IMR-90 (cell line): ENCODE results near the gene NREP. TPM values are rescaled to one million over a fixed set of nuclear protein-coding genes. Genes with fewer than 3 reads are reported as not detected.
A peak's percentile ranks its signal among the peaks of the same experiment; 100 is the strongest.

Source experiments
- ATAC-seq: fragments of 200-7000 bp; cut with Tn5 transposase; 2 replicates; pipeline ENCODE4 v1.9.1; 2020; ENCODE audit warnings: low read depth, mild to moderate bottlenecking, moderate library complexity
- BruUV-seq: library from RNA; stranded (reverse); fragments of 400-500 nt; replicated peaks from 2 replicates; lab custom pipeline; 2021; lab: Mats Ljungman, UMichigan
- CTCF ChIA-PET: fragments of 300-600 bp; formaldehyde crosslinking; extraction: SDS; loops from one replicate; lab custom pipeline; 2021; ENCODE audit warnings: antibody characterized with exemption; lab: Yijun Ruan, JAX
- POLR2A ChIA-PET: fragments of 300-600 bp; sonication (Branson Sonifier 250); formaldehyde crosslinking; loops from one replicate; lab custom pipeline; 2022; ENCODE audit warnings: antibody characterized with exemption; ENCODE audit not compliant: unreplicated experiment; lab: Charles Lee
- DNase-seq: peaks from one replicate; pipeline ENCODE4 v3.0.0; 2013
- H2AFZ ChIP-seq: replicated peaks from 2 replicates; pipeline ENCODE3; 2013; ENCODE audit warnings: low read length, mild to moderate bottlenecking; ENCODE audit not compliant: poor library complexity
- H2AK5ac ChIP-seq: 2 replicates; pipeline ENCODE4 v1.6.1; 2013; ENCODE audit warnings: low read depth, low read length, inconsistent platforms
- H2AK9ac ChIP-seq: replicated peaks from 2 replicates; pipeline ENCODE3; 2013; ENCODE audit warnings: mild to moderate bottlenecking, low read depth, low read length, moderate library complexity; ENCODE audit not compliant: poor library complexity
- H2BK120ac ChIP-seq: 2 replicates; pipeline ENCODE4 v1.6.1; 2013; ENCODE audit warnings: low read depth, low read length, inconsistent platforms
- H2BK15ac ChIP-seq: 3 replicates; pipeline ENCODE4 v1.6.1; 2013; ENCODE audit warnings: low read depth, low read length, inconsistent platforms
- H2BK20ac ChIP-seq: 2 replicates; pipeline ENCODE4 v1.6.1; 2013; ENCODE audit warnings: low read depth, mild to moderate bottlenecking, inconsistent platforms, low read length, moderate library complexity
- H2BK5ac ChIP-seq: 2 replicates; pipeline ENCODE4 v1.6.1; 2013; ENCODE audit warnings: mild to moderate bottlenecking, low read depth, low read length, inconsistent platforms; ENCODE audit not compliant: poor library complexity, severe bottlenecking
- H3K14ac ChIP-seq: replicated peaks from 2 replicates; pipeline ENCODE4 v1.6.1; 2013; ENCODE audit warnings: low read depth, low read length, inconsistent platforms
- H3K18ac ChIP-seq: 2 replicates; pipeline ENCODE4 v1.6.1; 2013; ENCODE audit warnings: low read depth, low read length, control low read depth
- H3K23ac ChIP-seq: 2 replicates; pipeline ENCODE4 v1.6.1; 2013; ENCODE audit warnings: low read depth, low read length, inconsistent platforms
- H3K27ac ChIP-seq: 2 replicates; pipeline ENCODE4 v1.5.1; 2013; ENCODE audit warnings: mild to moderate bottlenecking, control low read depth, low read length; ENCODE audit not compliant: insufficient read depth
- H3K27me3 ChIP-seq: 2 replicates; pipeline ENCODE4 v1.6.1; 2013; ENCODE audit warnings: low read length; ENCODE audit not compliant: control insufficient read depth, insufficient read depth
- H3K36me3 ChIP-seq: 2 replicates; pipeline ENCODE4 v1.6.1; 2013; ENCODE audit warnings: low read length, mixed read lengths; ENCODE audit not compliant: control insufficient read depth, insufficient read depth
- H3K4ac ChIP-seq: 2 replicates; pipeline ENCODE4 v1.6.1; 2013; ENCODE audit warnings: low read depth, low read length, inconsistent platforms
- H3K4me1 ChIP-seq: 2 replicates; pipeline ENCODE4 v1.6.1; 2013; ENCODE audit warnings: low read length, mixed read lengths; ENCODE audit not compliant: control insufficient read depth, insufficient read depth
- H3K4me2 ChIP-seq: 2 replicates; pipeline ENCODE4 v1.6.1; 2013; ENCODE audit warnings: low read depth, mild to moderate bottlenecking, control low read depth, low read length, moderate library complexity
- H3K4me3 ChIP-seq: 2 replicates; pipeline ENCODE4 v1.5.1; 2013; ENCODE audit warnings: low read depth, mild to moderate bottlenecking, control low read depth, low read length, moderate library complexity; ENCODE audit not compliant: insufficient read depth
- H3K56ac ChIP-seq: 2 replicates; pipeline ENCODE4 v1.6.1; 2013; ENCODE audit warnings: low read length, inconsistent platforms; ENCODE audit not compliant: insufficient read depth; ENCODE audit errors: extremely low read depth
- H3K79me1 ChIP-seq, 2 experiments: 2 replicates each; pipeline ENCODE4 v1.6.1; 2013; ENCODE audit warnings: low read length in 2 of 2, inconsistent platforms in 1 of 2, low read depth in 1 of 2
- H3K9ac ChIP-seq: 2 replicates; pipeline ENCODE4 v1.6.1; 2013; ENCODE audit warnings: low read depth, low read length, control low read depth
- H3K9me1 ChIP-seq: 2 replicates; pipeline ENCODE4 v1.6.1; 2013; ENCODE audit warnings: low read length, inconsistent platforms; ENCODE audit not compliant: insufficient read depth
- H3K9me3 ChIP-seq: 2 replicates; pipeline ENCODE4 v1.6.1; 2013; ENCODE audit warnings: low read length; ENCODE audit not compliant: control insufficient read depth, insufficient read depth
- H4K20me1 ChIP-seq: 2 replicates; pipeline ENCODE4 v1.6.1; 2013; ENCODE audit warnings: low read length, inconsistent platforms; ENCODE audit not compliant: insufficient read depth
- H4K5ac ChIP-seq: 2 replicates; pipeline ENCODE4 v1.6.1; 2013; ENCODE audit warnings: mild to moderate bottlenecking, low read depth, low read length, control low read depth
- H4K8ac ChIP-seq, 2 experiments: 2 replicates each; pipeline ENCODE4 v1.6.1; 2013; ENCODE audit warnings: low read depth in 2 of 2, low read length in 2 of 2, control low read depth in 1 of 2, inconsistent platforms in 1 of 2
- H4K91ac ChIP-seq: 2 replicates; pipeline ENCODE4 v1.6.1; 2013; ENCODE audit warnings: low read depth, low read length, inconsistent platforms; ENCODE audit not compliant: insufficient read depth
- BHLHE40 ChIP-seq: fragments of 150-350 bp; IDR thresholded peaks from 2 replicates; pipeline ENCODE4 v1.6.1; 2016; ENCODE audit warnings: mild to moderate bottlenecking, low read depth, low read length
- CEBPB ChIP-seq: IDR thresholded peaks from 2 replicates; pipeline ENCODE4 v1.6.1; 2012; ENCODE audit warnings: low read depth, low read length, improper control_type of control experiment
- MAFK ChIP-seq: IDR thresholded peaks from 2 replicates; pipeline ENCODE4 v1.6.1; 2012; ENCODE audit warnings: low read depth, low read length, improper control_type of control experiment
- MAZ ChIP-seq: IDR thresholded peaks from 2 replicates; pipeline ENCODE4 v1.6.1; 2012; ENCODE audit warnings: low read depth, mild to moderate bottlenecking, low read length, improper control_type of control experiment, moderate library complexity, borderline replicate concordance
- MXI1 ChIP-seq: IDR thresholded peaks from 2 replicates; pipeline ENCODE4 v1.6.1; 2012; ENCODE audit warnings: low read depth, mild to moderate bottlenecking, low read length, moderate library complexity, borderline replicate concordance
- NFE2L2 ChIP-seq: fragments of 150-350 bp; IDR thresholded peaks from 2 replicates; pipeline ENCODE4 v1.6.1; 2016; ENCODE audit warnings: low read depth, mild to moderate bottlenecking, low read length
- RAD21 ChIP-seq: IDR thresholded peaks from 2 replicates; pipeline ENCODE4 v1.6.1; 2012; ENCODE audit warnings: low read length, improper control_type of control experiment
- RCOR1 ChIP-seq: IDR thresholded peaks from 2 replicates; pipeline ENCODE4 v1.6.1; 2012; ENCODE audit warnings: mild to moderate bottlenecking, low read length, improper control_type of control experiment; ENCODE audit not compliant: insufficient replicate concordance
- SMC3 ChIP-seq: fragments of 150-350 bp; IDR thresholded peaks from 2 replicates; pipeline ENCODE4 v1.6.1; 2016; ENCODE audit warnings: low read depth, mild to moderate bottlenecking, antibody characterized with exemption, low read length, moderate library complexity
- WGBS, 2 experiments: methylation state at CpG; one replicate each; pipeline versions ENCODE4 v1.1.5 to v1.1.7; 2013; ENCODE audit warnings: missing lambda C conversion rate in 2 of 2; ENCODE audit not compliant: insufficient read length in 1 of 2; ENCODE audit errors: extremely low coverage in 2 of 2; 5-methylcytosine and 5-hydroxymethylcytosine counted together
- dilution Hi-C: fragments of 300-500 bp; cut with HindIII; formaldehyde crosslinking; loops from one replicate; pipeline ENCODE4 v1.14.3; 2018; ENCODE audit warnings: low sequenced_read_pairs; ENCODE audit not compliant: unreplicated experiment
- in situ Hi-C: fragments of 300-500 bp; cut with MboI; formaldehyde crosslinking; loops from 3 replicates; pipeline ENCODE4 v1.14.3; 2019; ENCODE audit warnings: low sequenced_read_pairs, inconsistent platforms, mixed read lengths
- intact Hi-C: fragments of 100-400 bp; cut with micrococcal nuclease; formaldehyde crosslinking; loops from 2 replicates; pipeline ENCODE4 v1.10.0; 2022
- polyA plus RNA-seq, 3 experiments: library from polyadenylated mRNA; depleted of rRNA; stranded (reverse); fragments of >200 nt; gene quantifications; 2 replicates each; pipeline ENCODE4 v1.2.3, GENCODE V29; 2012; ENCODE audit warnings: low replicate concordance in 1 of 3
- total RNA-seq: library from RNA; depleted of rRNA; stranded (reverse); fragments of >200 nt; gene quantifications from 2 replicates; pipeline ENCODE4 v1.2.3, GENCODE V29; 2012
- TF ChIP-seq, protein P1 (sequence below): fragments of 150-350 bp; IDR thresholded peaks from 2 replicates; pipeline ENCODE4 v1.6.1; 2017; ENCODE audit warnings: mild to moderate bottlenecking, antibody characterized with exemption, low read length, low read depth
- TF ChIP-seq, protein P2 (sequence below): fragments of 150-350 bp; IDR thresholded peaks from 2 replicates; pipeline ENCODE4 v1.6.1; 2016; ENCODE audit warnings: low read depth, mild to moderate bottlenecking, low read length, moderate library complexity, borderline replicate concordance

NREP gene
- total and polyA plus RNA-seq, 2 of the 4 experiments (the other 2 are of a cell fraction): 178 to 277 TPM

GRCh38 chr5:111772456-111773122 is 15.6 kb upstream of the NREP start:
- no peak overlapping the region for H3K56ac ChIP-seq
- H3K23ac ChIP-seq: no peak overlapping the region
- H2BK15ac ChIP-seq: no peak overlapping the region
- intact Hi-C loops (no loop called here), in situ Hi-C loops (no loop called here), dilution Hi-C loops (no loop called here)
- no peak overlapping the region for H3K9ac ChIP-seq
- no peak overlapping the region for H2BK20ac ChIP-seq
- DNase-seq: peak; percentile 27
- no peaks in the 10 kb centered on the region for H3K9me3 ChIP-seq
- no peak overlapping the region for H3K14ac ChIP-seq
- H2BK5ac ChIP-seq: no peak overlapping the region
- H2BK120ac ChIP-seq: no peak overlapping the region
- no peak for TF ChIP-seq BHLHE40
- TF ChIP-seq MXI1: no peak
- TF ChIP-seq NFE2L2: no peak
- TF ChIP-seq, protein P1, sequence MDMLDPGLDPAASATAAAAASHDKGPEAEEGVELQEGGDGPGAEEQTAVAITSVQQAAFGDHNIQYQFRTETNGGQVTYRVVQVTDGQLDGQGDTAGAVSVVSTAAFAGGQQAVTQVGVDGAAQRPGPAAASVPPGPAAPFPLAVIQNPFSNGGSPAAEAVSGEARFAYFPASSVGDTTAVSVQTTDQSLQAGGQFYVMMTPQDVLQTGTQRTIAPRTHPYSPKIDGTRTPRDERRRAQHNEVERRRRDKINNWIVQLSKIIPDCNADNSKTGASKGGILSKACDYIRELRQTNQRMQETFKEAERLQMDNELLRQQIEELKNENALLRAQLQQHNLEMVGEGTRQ: no peak
- no peak for TF ChIP-seq SMC3
- TF ChIP-seq MAFK: no peak
- TF ChIP-seq MAZ: no peak
- TF ChIP-seq RCOR1: no peak
- TF ChIP-seq RAD21: no peak
- TF ChIP-seq, protein P2, sequence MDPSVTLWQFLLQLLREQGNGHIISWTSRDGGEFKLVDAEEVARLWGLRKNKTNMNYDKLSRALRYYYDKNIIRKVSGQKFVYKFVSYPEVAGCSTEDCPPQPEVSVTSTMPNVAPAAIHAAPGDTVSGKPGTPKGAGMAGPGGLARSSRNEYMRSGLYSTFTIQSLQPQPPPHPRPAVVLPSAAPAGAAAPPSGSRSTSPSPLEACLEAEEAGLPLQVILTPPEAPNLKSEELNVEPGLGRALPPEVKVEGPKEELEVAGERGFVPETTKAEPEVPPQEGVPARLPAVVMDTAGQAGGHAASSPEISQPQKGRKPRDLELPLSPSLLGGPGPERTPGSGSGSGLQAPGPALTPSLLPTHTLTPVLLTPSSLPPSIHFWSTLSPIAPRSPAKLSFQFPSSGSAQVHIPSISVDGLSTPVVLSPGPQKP: no peak
- TF ChIP-seq CEBPB: no peak
- ATAC-seq: no peak
- H3K27ac ChIP-seq: no peak overlapping the region
- no peaks in the 10 kb centered on the region for H3K36me3 ChIP-seq
- H2AFZ ChIP-seq: peak overlapping the region; percentile 16
- H4K5ac ChIP-seq: no peak overlapping the region
- no TSS peak for BruUV-seq
- H4K20me1 ChIP-seq: no peaks in the 10 kb centered on the region
- H3K27me3 ChIP-seq: no peaks in the 10 kb centered on the region
- peak overlapping the region; percentile 5; the same call in 1 of the 2 replicates for H3K4ac ChIP-seq
- no peak overlapping the region for H3K18ac ChIP-seq
- no peak overlapping the region for H2AK5ac ChIP-seq
- H4K8ac ChIP-seq: no peak overlapping the region
- CTCF ChIA-PET: interaction anchor here (0.8 kb wide), 1 partner anchor 241 kb away, joined by 8 read pairs; no protein-coding TSS in a partner anchor
- WGBS, 2 experiments: no CpG with 5 or more reads among the region's 6 CpGs
- no peak overlapping the region for H4K91ac ChIP-seq
- no peaks in the 10 kb centered on the region for H3K9me1 ChIP-seq
- H3K4me1 ChIP-seq: peaks cover 3% of the 10 kb centered on the region
- H3K4me2 ChIP-seq: no peak overlapping the region
- H2AK9ac ChIP-seq: no peak overlapping the region
- no peaks in the 10 kb centered on the region for H3K79me1 ChIP-seq
- no peak overlapping the region for H3K4me3 ChIP-seq
- POLR2A ChIA-PET: no interaction called here
